IMR-90 (cell line): ENCODE results near the gene GOLPH3L. TPM values are rescaled to one million over a fixed set of nuclear protein-coding genes. Genes with fewer than 3 reads are reported as not detected.

Experiments used
- ATAC-seq: fragments of 200-7000 bp; cut with Tn5 transposase; 2 replicates; pipeline ENCODE4 v1.9.1; 2020; ENCODE audit warnings: low read depth, mild to moderate bottlenecking, moderate library complexity
- BruUV-seq: library from RNA; stranded (reverse); fragments of 400-500 nt; replicated peaks from 2 replicates; lab custom pipeline; 2021; lab: Mats Ljungman, UMichigan
- CTCF ChIA-PET: fragments of 300-600 bp; formaldehyde crosslinking; extraction: SDS; loops from one replicate; lab custom pipeline; 2021; ENCODE audit warnings: antibody characterized with exemption; lab: Yijun Ruan, JAX
- POLR2A ChIA-PET: fragments of 300-600 bp; sonication (Branson Sonifier 250); formaldehyde crosslinking; loops from one replicate; lab custom pipeline; 2022; ENCODE audit warnings: antibody characterized with exemption; ENCODE audit not compliant: unreplicated experiment; lab: Charles Lee
- DNase-seq: peaks from one replicate; pipeline ENCODE4 v3.0.0; 2013
- H2AFZ ChIP-seq: replicated peaks from 2 replicates; pipeline ENCODE3; 2013; ENCODE audit warnings: low read length, mild to moderate bottlenecking; ENCODE audit not compliant: poor library complexity
- H2AK5ac ChIP-seq: 2 replicates; pipeline ENCODE4 v1.6.1; 2013; ENCODE audit warnings: low read depth, low read length, inconsistent platforms
- H2AK9ac ChIP-seq: replicated peaks from 2 replicates; pipeline ENCODE3; 2013; ENCODE audit warnings: mild to moderate bottlenecking, low read depth, low read length, moderate library complexity; ENCODE audit not compliant: poor library complexity
- H2BK120ac ChIP-seq: 2 replicates; pipeline ENCODE4 v1.6.1; 2013; ENCODE audit warnings: low read depth, low read length, inconsistent platforms
- H2BK15ac ChIP-seq: 3 replicates; pipeline ENCODE4 v1.6.1; 2013; ENCODE audit warnings: low read depth, low read length, inconsistent platforms
- H2BK20ac ChIP-seq: 2 replicates; pipeline ENCODE4 v1.6.1; 2013; ENCODE audit warnings: low read depth, mild to moderate bottlenecking, inconsistent platforms, low read length, moderate library complexity
- H2BK5ac ChIP-seq: 2 replicates; pipeline ENCODE4 v1.6.1; 2013; ENCODE audit warnings: mild to moderate bottlenecking, low read depth, low read length, inconsistent platforms; ENCODE audit not compliant: poor library complexity, severe bottlenecking
- H3K14ac ChIP-seq: replicated peaks from 2 replicates; pipeline ENCODE4 v1.6.1; 2013; ENCODE audit warnings: low read depth, low read length, inconsistent platforms
- H3K18ac ChIP-seq: 2 replicates; pipeline ENCODE4 v1.6.1; 2013; ENCODE audit warnings: low read depth, low read length, control low read depth
- H3K23ac ChIP-seq: 2 replicates; pipeline ENCODE4 v1.6.1; 2013; ENCODE audit warnings: low read depth, low read length, inconsistent platforms
- H3K27ac ChIP-seq: 2 replicates; pipeline ENCODE4 v1.5.1; 2013; ENCODE audit warnings: mild to moderate bottlenecking, control low read depth, low read length; ENCODE audit not compliant: insufficient read depth
- H3K27me3 ChIP-seq: 2 replicates; pipeline ENCODE4 v1.6.1; 2013; ENCODE audit warnings: low read length; ENCODE audit not compliant: control insufficient read depth, insufficient read depth
- H3K36me3 ChIP-seq: 2 replicates; pipeline ENCODE4 v1.6.1; 2013; ENCODE audit warnings: low read length, mixed read lengths; ENCODE audit not compliant: control insufficient read depth, insufficient read depth
- H3K4ac ChIP-seq: 2 replicates; pipeline ENCODE4 v1.6.1; 2013; ENCODE audit warnings: low read depth, low read length, inconsistent platforms
- H3K4me1 ChIP-seq: 2 replicates; pipeline ENCODE4 v1.6.1; 2013; ENCODE audit warnings: low read length, mixed read lengths; ENCODE audit not compliant: control insufficient read depth, insufficient read depth
- H3K4me2 ChIP-seq: 2 replicates; pipeline ENCODE4 v1.6.1; 2013; ENCODE audit warnings: low read depth, mild to moderate bottlenecking, control low read depth, low read length, moderate library complexity
- H3K4me3 ChIP-seq: 2 replicates; pipeline ENCODE4 v1.5.1; 2013; ENCODE audit warnings: low read depth, mild to moderate bottlenecking, control low read depth, low read length, moderate library complexity; ENCODE audit not compliant: insufficient read depth
- H3K56ac ChIP-seq: 2 replicates; pipeline ENCODE4 v1.6.1; 2013; ENCODE audit warnings: low read length, inconsistent platforms; ENCODE audit not compliant: insufficient read depth; ENCODE audit errors: extremely low read depth
- H3K79me1 ChIP-seq, 2 experiments: 2 replicates each; pipeline ENCODE4 v1.6.1; 2013; ENCODE audit warnings: low read length in 2 of 2, inconsistent platforms in 1 of 2, low read depth in 1 of 2
- H3K9ac ChIP-seq: 2 replicates; pipeline ENCODE4 v1.6.1; 2013; ENCODE audit warnings: low read depth, low read length, control low read depth
- H3K9me1 ChIP-seq: 2 replicates; pipeline ENCODE4 v1.6.1; 2013; ENCODE audit warnings: low read length, inconsistent platforms; ENCODE audit not compliant: insufficient read depth
- H3K9me3 ChIP-seq: 2 replicates; pipeline ENCODE4 v1.6.1; 2013; ENCODE audit warnings: low read length; ENCODE audit not compliant: control insufficient read depth, insufficient read depth
- H4K20me1 ChIP-seq: 2 replicates; pipeline ENCODE4 v1.6.1; 2013; ENCODE audit warnings: low read length, inconsistent platforms; ENCODE audit not compliant: insufficient read depth
- H4K5ac ChIP-seq: 2 replicates; pipeline ENCODE4 v1.6.1; 2013; ENCODE audit warnings: mild to moderate bottlenecking, low read depth, low read length, control low read depth
- H4K8ac ChIP-seq, 2 experiments: 2 replicates each; pipeline ENCODE4 v1.6.1; 2013; ENCODE audit warnings: low read depth in 2 of 2, low read length in 2 of 2, control low read depth in 1 of 2, inconsistent platforms in 1 of 2
- H4K91ac ChIP-seq: 2 replicates; pipeline ENCODE4 v1.6.1; 2013; ENCODE audit warnings: low read depth, low read length, inconsistent platforms; ENCODE audit not compliant: insufficient read depth
- BHLHE40 ChIP-seq: fragments of 150-350 bp; IDR thresholded peaks from 2 replicates; pipeline ENCODE4 v1.6.1; 2016; ENCODE audit warnings: mild to moderate bottlenecking, low read depth, low read length
- CEBPB ChIP-seq: IDR thresholded peaks from 2 replicates; pipeline ENCODE4 v1.6.1; 2012; ENCODE audit warnings: low read depth, low read length, improper control_type of control experiment
- CHD1 ChIP-seq: IDR thresholded peaks from 2 replicates; pipeline ENCODE4 v1.6.1; 2012; ENCODE audit warnings: low read depth, low read length, improper control_type of control experiment
- FOS ChIP-seq: fragments of 150-350 bp; IDR thresholded peaks from 2 replicates; pipeline ENCODE4 v1.6.1; 2016; ENCODE audit warnings: low read depth, low read length
- MXI1 ChIP-seq: IDR thresholded peaks from 2 replicates; pipeline ENCODE4 v1.6.1; 2012; ENCODE audit warnings: low read depth, mild to moderate bottlenecking, low read length, moderate library complexity, borderline replicate concordance
- NFE2L2 ChIP-seq: fragments of 150-350 bp; IDR thresholded peaks from 2 replicates; pipeline ENCODE4 v1.6.1; 2016; ENCODE audit warnings: low read depth, mild to moderate bottlenecking, low read length
- POLR2A ChIP-seq: IDR thresholded peaks from 2 replicates; pipeline ENCODE4 v1.6.1; 2012; ENCODE audit warnings: mild to moderate bottlenecking, low read depth, low read length
- RAD21 ChIP-seq: IDR thresholded peaks from 2 replicates; pipeline ENCODE4 v1.6.1; 2012; ENCODE audit warnings: low read length, improper control_type of control experiment
- RFX5 ChIP-seq: IDR thresholded peaks from 2 replicates; pipeline ENCODE4 v1.8.0; 2012; ENCODE audit warnings: low read depth, mild to moderate bottlenecking, low read length, moderate library complexity
- SMC3 ChIP-seq: fragments of 150-350 bp; IDR thresholded peaks from 2 replicates; pipeline ENCODE4 v1.6.1; 2016; ENCODE audit warnings: low read depth, mild to moderate bottlenecking, antibody characterized with exemption, low read length, moderate library complexity
- WGBS, 2 experiments: methylation state at CpG; one replicate each; pipeline versions ENCODE4 v1.1.5 to v1.1.7; 2013; ENCODE audit warnings: missing lambda C conversion rate in 2 of 2; ENCODE audit not compliant: insufficient read length in 1 of 2; ENCODE audit errors: extremely low coverage in 2 of 2; 5-methylcytosine and 5-hydroxymethylcytosine counted together
- dilution Hi-C: fragments of 300-500 bp; cut with HindIII; formaldehyde crosslinking; loops from one replicate; pipeline ENCODE4 v1.14.3; 2018; ENCODE audit warnings: low sequenced_read_pairs; ENCODE audit not compliant: unreplicated experiment
- in situ Hi-C: fragments of 300-500 bp; cut with MboI; formaldehyde crosslinking; loops from 3 replicates; pipeline ENCODE4 v1.14.3; 2019; ENCODE audit warnings: low sequenced_read_pairs, inconsistent platforms, mixed read lengths
- intact Hi-C: fragments of 100-400 bp; cut with micrococcal nuclease; formaldehyde crosslinking; loops from 2 replicates; pipeline ENCODE4 v1.10.0; 2022
- polyA plus RNA-seq, 3 experiments: library from polyadenylated mRNA; depleted of rRNA; stranded (reverse); fragments of >200 nt; gene quantifications; 2 replicates each; pipeline ENCODE4 v1.2.3, GENCODE V29; 2012; ENCODE audit warnings: low replicate concordance in 1 of 3
- total RNA-seq: library from RNA; depleted of rRNA; stranded (reverse); fragments of >200 nt; gene quantifications from 2 replicates; pipeline ENCODE4 v1.2.3, GENCODE V29; 2012
- TF ChIP-seq, protein P1 (sequence below): fragments of 150-350 bp; IDR thresholded peaks from 2 replicates; pipeline ENCODE4 v1.6.1; 2017; ENCODE audit warnings: mild to moderate bottlenecking, antibody characterized with exemption, low read length, low read depth
- TF ChIP-seq, protein P2 (sequence below): fragments of 150-350 bp; IDR thresholded peaks from 2 replicates; pipeline ENCODE4 v1.6.1; 2016; ENCODE audit warnings: low read depth, mild to moderate bottlenecking, low read length, moderate library complexity, borderline replicate concordance

The GOLPH3L gene
- total and polyA plus RNA-seq, 2 of the 4 experiments (the other 2 are of a cell fraction): 9.5 to 11.0 TPM

DNA sequence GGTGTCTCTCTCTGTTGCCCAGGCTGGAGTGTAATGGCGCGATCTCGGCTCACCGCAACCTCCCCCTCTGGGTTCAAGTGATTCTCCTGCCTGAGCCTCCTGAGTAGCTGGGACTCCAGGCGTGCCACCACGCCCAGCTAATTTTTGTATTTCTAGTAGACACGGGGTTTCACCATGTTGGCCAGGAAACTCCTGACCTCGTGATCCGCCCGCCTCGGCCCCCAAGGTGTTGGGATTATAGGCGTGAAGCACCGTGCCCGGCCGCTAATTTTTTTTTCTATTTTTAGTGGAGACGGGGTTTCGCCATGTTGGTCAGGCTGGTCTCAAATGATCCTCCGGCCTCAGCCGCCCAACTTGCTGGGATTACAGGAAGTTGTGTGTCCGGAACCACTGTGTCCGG, 23.1 kb upstream of the GOLPH3L start:
- H3K9ac ChIP-seq: no peak overlapping the region

More for the DNA sequence above, 23.1 kb upstream of the GOLPH3L start:
- Histone ChIP-seq H3K14ac (no peak overlapping the region), H2BK15ac (no peak overlapping the region), H4K91ac (no peak overlapping the region), H3K27me3 (no peaks in the 10 kb centered on the region), H3K27ac (no peak overlapping the region), H3K18ac (no peak overlapping the region), H2BK120ac (no peak overlapping the region), H2BK20ac (no peak overlapping the region), H3K4me1 (no peaks in the 10 kb centered on the region), H4K8ac (no peak overlapping the region), H2AK9ac (no peak overlapping the region), H3K4me2 (no peak overlapping the region), H2BK5ac (no peak overlapping the region), H3K4ac (no peak overlapping the region), H3K79me1 (no peaks in the 10 kb centered on the region), H3K36me3 (no peaks in the 10 kb centered on the region), H2AK5ac (no peak overlapping the region), H3K56ac (no peak overlapping the region), H3K4me3 (no peak overlapping the region), H2AFZ (no peak overlapping the region), H3K23ac (no peak overlapping the region), H4K5ac (no peak overlapping the region), H3K9me1 (no peaks in the 10 kb centered on the region), H3K9me3 (no peaks in the 10 kb centered on the region), H4K20me1 (no peaks in the 10 kb centered on the region)
- in situ Hi-C loops (no loop called here), dilution Hi-C loops (no loop called here), intact Hi-C loops (no loop called here)
- no peak for ATAC-seq
- no TSS peak for BruUV-seq
- DNase-seq: no peak
- POLR2A ChIA-PET: no interaction called here
- CTCF ChIA-PET: no interaction called here
- 92% methylated on average over 9 of the region's 21 CpGs; no CpG with 5 or more reads in 1 of the 2 experiments for WGBS, 2 experiments
- no peak for TF ChIP-seq RFX5
- TF ChIP-seq CEBPB: no peak
- TF ChIP-seq POLR2A: no peak
- TF ChIP-seq MXI1: no peak
- no peak for TF ChIP-seq BHLHE40
- no peak for TF ChIP-seq RAD21
- TF ChIP-seq NFE2L2: no peak
- TF ChIP-seq CHD1: no peak
- TF ChIP-seq, protein P1, sequence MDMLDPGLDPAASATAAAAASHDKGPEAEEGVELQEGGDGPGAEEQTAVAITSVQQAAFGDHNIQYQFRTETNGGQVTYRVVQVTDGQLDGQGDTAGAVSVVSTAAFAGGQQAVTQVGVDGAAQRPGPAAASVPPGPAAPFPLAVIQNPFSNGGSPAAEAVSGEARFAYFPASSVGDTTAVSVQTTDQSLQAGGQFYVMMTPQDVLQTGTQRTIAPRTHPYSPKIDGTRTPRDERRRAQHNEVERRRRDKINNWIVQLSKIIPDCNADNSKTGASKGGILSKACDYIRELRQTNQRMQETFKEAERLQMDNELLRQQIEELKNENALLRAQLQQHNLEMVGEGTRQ: no peak
- no peak for TF ChIP-seq SMC3
- TF ChIP-seq, protein P2, sequence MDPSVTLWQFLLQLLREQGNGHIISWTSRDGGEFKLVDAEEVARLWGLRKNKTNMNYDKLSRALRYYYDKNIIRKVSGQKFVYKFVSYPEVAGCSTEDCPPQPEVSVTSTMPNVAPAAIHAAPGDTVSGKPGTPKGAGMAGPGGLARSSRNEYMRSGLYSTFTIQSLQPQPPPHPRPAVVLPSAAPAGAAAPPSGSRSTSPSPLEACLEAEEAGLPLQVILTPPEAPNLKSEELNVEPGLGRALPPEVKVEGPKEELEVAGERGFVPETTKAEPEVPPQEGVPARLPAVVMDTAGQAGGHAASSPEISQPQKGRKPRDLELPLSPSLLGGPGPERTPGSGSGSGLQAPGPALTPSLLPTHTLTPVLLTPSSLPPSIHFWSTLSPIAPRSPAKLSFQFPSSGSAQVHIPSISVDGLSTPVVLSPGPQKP: no peak
- no peak for TF ChIP-seq FOS
